ENCODE measurements around the gene NONO.

GRCh38 chrX:71315917-71316316 is 32.5 kb downstream of the NONO start:
- TF ChIP-seq, protein P1, sequence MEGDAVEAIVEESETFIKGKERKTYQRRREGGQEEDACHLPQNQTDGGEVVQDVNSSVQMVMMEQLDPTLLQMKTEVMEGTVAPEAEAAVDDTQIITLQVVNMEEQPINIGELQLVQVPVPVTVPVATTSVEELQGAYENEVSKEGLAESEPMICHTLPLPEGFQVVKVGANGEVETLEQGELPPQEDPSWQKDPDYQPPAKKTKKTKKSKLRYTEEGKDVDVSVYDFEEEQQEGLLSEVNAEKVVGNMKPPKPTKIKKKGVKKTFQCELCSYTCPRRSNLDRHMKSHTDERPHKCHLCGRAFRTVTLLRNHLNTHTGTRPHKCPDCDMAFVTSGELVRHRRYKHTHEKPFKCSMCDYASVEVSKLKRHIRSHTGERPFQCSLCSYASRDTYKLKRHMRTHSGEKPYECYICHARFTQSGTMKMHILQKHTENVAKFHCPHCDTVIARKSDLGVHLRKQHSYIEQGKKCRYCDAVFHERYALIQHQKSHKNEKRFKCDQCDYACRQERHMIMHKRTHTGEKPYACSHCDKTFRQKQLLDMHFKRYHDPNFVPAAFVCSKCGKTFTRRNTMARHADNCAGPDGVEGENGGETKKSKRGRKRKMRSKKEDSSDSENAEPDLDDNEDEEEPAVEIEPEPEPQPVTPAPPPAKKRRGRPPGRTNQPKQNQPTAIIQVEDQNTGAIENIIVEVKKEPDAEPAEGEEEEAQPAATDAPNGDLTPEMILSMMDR (conservative IDR thresholded peaks at IDR 0.05; ENCODE audit: low read depth in 2 of 2): no peak
- TF ChIP-seq POLR2AphosphoS5 (IDR thresholded peaks at IDR 0.05; ENCODE audit: low read depth) (no peak), EZH2 (IDR thresholded peaks at IDR 0.05; ENCODE audit: low read depth, unreplicated experiment) (no peak), EZH2phosphoT487 (IDR thresholded peaks at IDR 0.05; ENCODE audit: unreplicated experiment) (no peak), JUNB (IDR thresholded peaks at IDR 0.05; ENCODE audit: unreplicated experiment) (no peak), REST (IDR thresholded peaks at IDR 0.05; ENCODE audit: unreplicated experiment) (no peak), NANOG (IDR thresholded peaks at IDR 0.05; ENCODE audit: borderline replicate concordance) (no peak), CREB1 (CRISPR knock-in tag; IDR thresholded peaks at IDR 0.05; ENCODE audit: low read depth) (no peak), STAT1 (IDR thresholded peaks at IDR 0.05; ENCODE audit: unreplicated experiment) (no peak), ZNF114 (CRISPR knock-in tag; IDR thresholded peaks at IDR 0.05) (no peak), ZNF462 (CRISPR knock-in tag; IDR thresholded peaks at IDR 0.05) (no peak)
- TF ChIP-seq, protein P2, sequence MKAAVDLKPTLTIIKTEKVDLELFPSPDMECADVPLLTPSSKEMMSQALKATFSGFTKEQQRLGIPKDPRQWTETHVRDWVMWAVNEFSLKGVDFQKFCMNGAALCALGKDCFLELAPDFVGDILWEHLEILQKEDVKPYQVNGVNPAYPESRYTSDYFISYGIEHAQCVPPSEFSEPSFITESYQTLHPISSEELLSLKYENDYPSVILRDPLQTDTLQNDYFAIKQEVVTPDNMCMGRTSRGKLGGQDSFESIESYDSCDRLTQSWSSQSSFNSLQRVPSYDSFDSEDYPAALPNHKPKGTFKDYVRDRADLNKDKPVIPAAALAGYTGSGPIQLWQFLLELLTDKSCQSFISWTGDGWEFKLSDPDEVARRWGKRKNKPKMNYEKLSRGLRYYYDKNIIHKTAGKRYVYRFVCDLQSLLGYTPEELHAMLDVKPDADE (IDR thresholded peaks at IDR 0.05): no peak

Data from GM23338 (cell line).